ENCODE results near the gene ACTN4. TPM values are rescaled to one million over a fixed set of nuclear protein-coding genes. Genes with fewer than 3 reads are reported as not detected.

Gene ACTN4
- total RNA-seq, 1 experiment from 2014 or later, result 506 TPM

DNA sequence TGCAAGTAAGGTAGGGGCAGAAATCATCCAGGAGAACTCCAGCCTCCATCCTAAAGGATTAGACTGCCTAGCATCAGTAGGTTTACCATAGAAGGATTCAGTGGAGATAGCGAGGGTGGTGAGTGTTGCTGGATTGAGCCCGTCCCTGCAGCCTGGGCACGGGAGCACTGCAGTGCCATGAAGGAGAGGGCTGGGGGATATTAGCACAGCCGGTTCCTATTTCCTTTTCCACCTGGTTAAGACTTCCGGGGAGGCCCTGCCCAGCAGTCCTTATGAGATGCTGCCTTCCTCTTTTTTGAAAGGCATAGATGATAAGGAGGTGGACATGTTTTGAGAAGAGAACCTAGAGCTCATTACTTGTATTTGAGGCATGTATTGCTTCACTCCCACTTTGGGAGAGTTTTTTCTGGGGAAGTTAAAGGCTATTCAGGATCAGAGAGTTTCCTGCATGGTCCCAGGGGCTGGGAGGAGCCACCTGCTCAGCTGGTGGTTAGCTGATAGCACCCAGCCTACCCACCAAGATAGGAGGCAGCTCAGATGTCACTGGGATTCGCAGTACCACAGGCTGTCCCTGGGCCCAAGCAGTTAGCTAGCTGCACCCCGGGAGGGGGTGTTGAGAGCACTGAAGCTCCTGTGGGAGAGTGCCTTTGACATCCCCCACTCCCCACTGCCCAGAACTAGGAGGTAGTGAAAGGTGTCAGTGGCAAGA is 17.2 kb downstream of the ACTN4 start:
- POLR2A ChIA-PET, result interaction anchor here (0.7 to 3.8 kb wide), 5 partner anchors 10 to 30 kb away, joined by 3 to 44 read pairs (median 20); partner anchors contain the start of gene ACTN4
- Mint-ChIP-seq H3K4me3 (peak overlapping the region; percentile 28; the same call in 1 of the 2 replicates), H3K9me3 (no peaks in the 10 kb centered on the region), H3K27ac (peak overlapping the region; percentile 100), H3K36me3 (peaks cover 7% of the 10 kb centered on the region; the same call in 1 of the 2 replicates), H3K27me3 (ENCODE audit: low read depth) (no peaks in the 10 kb centered on the region), H3K4me1 (peaks cover 98% of the 10 kb centered on the region)
- DNase-seq (ENCODE audit: low spot score) (no peak), ATAC-seq (no peak)
- TF ChIP-seq ELF4 (CRISPR knock-in tag; IDR thresholded peaks at IDR 0.05; ENCODE audit: low read depth) (no peak), NR2C2 (CRISPR knock-in tag; IDR thresholded peaks at IDR 0.05) (no peak), CBFB (CRISPR knock-in tag; IDR thresholded peaks at IDR 0.05; ENCODE audit: low read depth) (no peak), MXD4 (CRISPR knock-in tag; IDR thresholded peaks at IDR 0.05; ENCODE audit: borderline replicate concordance) (no peak), ATF3 (CRISPR knock-in tag; conservative IDR thresholded peaks at IDR 0.05) (no peak), PRRX2 (CRISPR knock-in tag; IDR thresholded peaks at IDR 0.05) (no peak; the same call in 1 of the 2 replicates), GRHL2 (CRISPR knock-in tag; IDR thresholded peaks at IDR 0.05; ENCODE audit: insufficient replicate concordance, severe bottlenecking) (no peak), ZNF138 (CRISPR knock-in tag; conservative IDR thresholded peaks at IDR 0.05) (no peak), NFE2L1 (CRISPR knock-in tag; IDR thresholded peaks at IDR 0.05) (no peak), KAT7 (CRISPR knock-in tag; IDR thresholded peaks at IDR 0.05; ENCODE audit: borderline replicate concordance) (no peak), ZNF232 (CRISPR knock-in tag; IDR thresholded peaks at IDR 0.05) (no peak), PRDM15 (CRISPR knock-in tag; IDR thresholded peaks at IDR 0.05) (no peak), TEAD4 (CRISPR knock-in tag; IDR thresholded peaks at IDR 0.05) (no peak), EMX1 (CRISPR knock-in tag; IDR thresholded peaks at IDR 0.05) (no peak), JAZF1 (CRISPR knock-in tag; IDR thresholded peaks at IDR 0.05) (no peak), SMAD3 (CRISPR knock-in tag; IDR thresholded peaks at IDR 0.05; ENCODE audit: borderline replicate concordance) (no peak), TEAD1 (CRISPR knock-in tag; IDR thresholded peaks at IDR 0.05) (no peak)
- TF ChIP-seq, protein P1, sequence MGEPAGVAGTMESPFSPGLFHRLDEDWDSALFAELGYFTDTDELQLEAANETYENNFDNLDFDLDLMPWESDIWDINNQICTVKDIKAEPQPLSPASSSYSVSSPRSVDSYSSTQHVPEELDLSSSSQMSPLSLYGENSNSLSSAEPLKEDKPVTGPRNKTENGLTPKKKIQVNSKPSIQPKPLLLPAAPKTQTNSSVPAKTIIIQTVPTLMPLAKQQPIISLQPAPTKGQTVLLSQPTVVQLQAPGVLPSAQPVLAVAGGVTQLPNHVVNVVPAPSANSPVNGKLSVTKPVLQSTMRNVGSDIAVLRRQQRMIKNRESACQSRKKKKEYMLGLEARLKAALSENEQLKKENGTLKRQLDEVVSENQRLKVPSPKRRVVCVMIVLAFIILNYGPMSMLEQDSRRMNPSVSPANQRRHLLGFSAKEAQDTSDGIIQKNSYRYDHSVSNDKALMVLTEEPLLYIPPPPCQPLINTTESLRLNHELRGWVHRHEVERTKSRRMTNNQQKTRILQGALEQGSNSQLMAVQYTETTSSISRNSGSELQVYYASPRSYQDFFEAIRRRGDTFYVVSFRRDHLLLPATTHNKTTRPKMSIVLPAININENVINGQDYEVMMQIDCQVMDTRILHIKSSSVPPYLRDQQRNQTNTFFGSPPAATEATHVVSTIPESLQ (CRISPR knock-in tag; IDR thresholded peaks at IDR 0.05), result no peak
- TF ChIP-seq, protein P2, sequence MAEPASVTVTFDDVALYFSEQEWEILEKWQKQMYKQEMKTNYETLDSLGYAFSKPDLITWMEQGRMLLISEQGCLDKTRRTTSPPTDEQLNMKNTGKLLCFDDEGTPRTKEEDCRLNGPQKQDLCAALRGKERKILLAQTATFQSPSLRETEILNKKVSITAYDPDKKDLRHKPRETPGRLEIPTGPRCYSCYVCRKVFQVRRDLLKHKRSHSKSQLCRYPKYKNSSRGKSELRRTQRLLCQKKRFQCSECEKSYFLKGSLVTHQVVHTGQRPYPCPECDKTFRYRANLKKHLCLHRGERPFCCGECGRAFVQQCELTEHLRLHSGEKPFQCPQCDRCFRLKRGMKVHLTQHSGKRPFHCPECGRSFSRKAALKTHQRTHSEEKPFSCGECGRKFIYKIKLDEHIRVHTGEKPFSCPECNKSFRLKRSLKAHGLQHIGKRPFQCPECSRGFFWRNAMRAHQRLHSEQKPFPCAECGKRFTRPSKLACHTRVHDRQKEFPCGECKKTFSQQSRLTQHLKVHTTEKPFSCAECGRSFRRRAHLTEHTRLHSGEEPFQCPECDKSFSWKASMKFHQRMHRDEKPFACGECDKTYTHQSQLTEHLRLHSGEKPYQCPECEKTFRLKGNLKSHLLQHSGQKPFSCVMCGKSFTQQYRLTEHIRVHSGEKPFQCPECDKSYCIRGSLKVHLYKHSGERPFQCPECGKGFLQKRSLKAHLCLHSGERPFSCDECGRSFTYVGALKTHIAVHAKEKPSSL (CRISPR knock-in tag; conservative IDR thresholded peaks at IDR 0.05), result no peak
- TF ChIP-seq, protein P3, sequence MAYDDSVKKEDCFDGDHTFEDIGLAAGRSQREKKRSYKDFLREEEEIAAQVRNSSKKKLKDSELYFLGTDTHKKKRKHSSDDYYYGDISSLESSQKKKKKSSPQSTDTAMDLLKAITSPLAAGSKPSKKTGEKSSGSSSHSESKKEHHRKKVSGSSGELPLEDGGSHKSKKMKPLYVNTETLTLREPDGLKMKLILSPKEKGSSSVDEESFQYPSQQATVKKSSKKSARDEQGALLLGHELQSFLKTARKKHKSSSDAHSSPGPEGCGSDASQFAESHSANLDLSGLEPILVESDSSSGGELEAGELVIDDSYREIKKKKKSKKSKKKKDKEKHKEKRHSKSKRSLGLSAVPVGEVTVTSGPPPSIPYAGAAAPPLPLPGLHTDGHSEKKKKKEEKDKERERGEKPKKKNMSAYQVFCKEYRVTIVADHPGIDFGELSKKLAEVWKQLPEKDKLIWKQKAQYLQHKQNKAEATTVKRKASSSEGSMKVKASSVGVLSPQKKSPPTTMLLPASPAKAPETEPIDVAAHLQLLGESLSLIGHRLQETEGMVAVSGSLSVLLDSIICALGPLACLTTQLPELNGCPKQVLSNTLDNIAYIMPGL (CRISPR knock-in tag; IDR thresholded peaks at IDR 0.05), result no peak
- CTCF ChIA-PET, result interaction anchor here (1.0 to 4.7 kb wide), 7 partner anchors 17 to 262 kb away, joined by 3 to 21 read pairs (median 5); partner anchors contain the start of genes ACTN4 and FAM98C
